Activated CD4-positive, CD25-positive, alpha-beta regulatory T cell treated with anti-CD3 and anti-CD28 coated beads, Interleukin-2, amount 50 U/mL, for 24 hours (primary cell): Measurements from ENCODE around the gene PLB1.
"Not testable (repeated sequence)": the region's sequence is repeated elsewhere in the genome, so short reads cannot be mapped to it uniquely, and the experiment has no call there.

Experiments
- ATAC-seq, 2 donors: fragments of 150-1000 bp; cut with Tn5 transposase; one replicate each; pipeline ENCODE4 v1.10.0; 2021; ENCODE audit warnings: mild to moderate bottlenecking in 1 of 2, moderate library complexity in 1 of 2

PLB1 gene

DNA sequence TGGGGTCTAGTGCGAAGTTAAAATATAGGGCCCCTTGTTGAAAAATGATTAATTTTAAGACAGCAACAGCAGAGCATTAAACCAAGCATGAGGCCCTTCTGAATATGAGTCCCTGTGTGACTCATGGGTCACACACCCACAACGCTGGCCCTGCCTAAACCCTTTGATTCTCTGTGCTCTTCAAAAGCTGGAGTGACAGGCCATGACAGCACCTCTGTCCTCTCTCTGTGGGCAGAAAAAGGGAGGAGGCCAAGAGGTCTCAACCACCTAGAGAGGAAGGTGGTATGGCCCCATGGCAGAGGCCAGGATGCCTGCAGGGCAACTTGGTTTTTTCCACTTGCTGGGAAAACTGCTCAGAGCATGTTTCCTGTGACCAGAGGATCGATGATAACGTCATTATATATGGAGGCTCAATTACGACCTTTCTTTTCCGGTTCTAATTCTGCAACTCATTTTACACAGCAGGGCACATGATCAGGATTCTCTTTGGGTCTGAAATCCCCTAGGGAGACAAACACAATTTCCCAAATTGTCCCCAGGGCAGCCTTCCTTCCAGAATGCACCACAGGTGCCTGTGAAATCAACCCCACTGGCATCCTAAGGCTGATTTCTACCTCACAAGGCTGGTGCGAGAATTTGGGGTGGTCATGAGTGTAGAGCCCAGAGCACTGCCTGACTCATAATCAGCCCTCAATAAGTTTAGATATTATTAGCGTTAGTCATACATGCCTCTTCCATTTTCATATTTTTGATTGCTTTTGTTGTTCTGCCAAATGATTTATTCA lies 153.8 kb downstream of the PLB1 start:
- ATAC-seq: peak; percentile 95 to 97

DNA sequence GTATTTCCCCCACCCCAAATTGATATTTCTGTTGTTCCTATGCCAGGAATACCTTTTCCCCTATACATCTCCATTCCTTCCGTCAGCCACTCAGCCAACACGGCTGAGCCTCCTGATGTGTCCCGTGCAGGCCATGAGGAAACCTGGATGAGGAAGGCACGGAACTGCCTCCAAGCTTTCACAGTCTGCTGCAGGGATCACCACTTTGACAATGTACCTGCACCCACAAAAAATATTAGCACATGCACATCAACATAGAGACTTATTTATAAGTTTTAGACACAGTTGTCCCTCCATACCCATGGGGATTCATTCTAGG lies 154.4 kb downstream of the PLB1 start:
- ATAC-seq: no peak

DNA sequence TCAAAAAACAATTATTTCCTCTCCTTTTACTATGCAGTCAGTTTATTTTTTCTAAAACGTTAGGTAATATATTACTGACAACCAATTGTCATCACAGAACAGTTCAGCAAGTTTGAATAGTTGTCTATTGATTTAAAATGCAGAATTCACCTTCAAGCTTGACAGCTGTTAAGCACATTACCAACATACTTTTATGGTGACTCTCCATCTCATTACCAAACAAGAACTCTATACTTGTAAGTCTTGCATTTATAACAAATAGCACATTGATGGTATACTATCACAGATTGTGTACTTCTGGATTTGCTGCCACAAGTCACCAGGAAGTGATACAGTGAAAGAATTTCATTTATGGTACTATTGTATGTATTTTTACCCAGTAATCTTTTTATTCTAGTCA lies 156.4 kb downstream of the PLB1 start:
- no peak for ATAC-seq

DNA sequence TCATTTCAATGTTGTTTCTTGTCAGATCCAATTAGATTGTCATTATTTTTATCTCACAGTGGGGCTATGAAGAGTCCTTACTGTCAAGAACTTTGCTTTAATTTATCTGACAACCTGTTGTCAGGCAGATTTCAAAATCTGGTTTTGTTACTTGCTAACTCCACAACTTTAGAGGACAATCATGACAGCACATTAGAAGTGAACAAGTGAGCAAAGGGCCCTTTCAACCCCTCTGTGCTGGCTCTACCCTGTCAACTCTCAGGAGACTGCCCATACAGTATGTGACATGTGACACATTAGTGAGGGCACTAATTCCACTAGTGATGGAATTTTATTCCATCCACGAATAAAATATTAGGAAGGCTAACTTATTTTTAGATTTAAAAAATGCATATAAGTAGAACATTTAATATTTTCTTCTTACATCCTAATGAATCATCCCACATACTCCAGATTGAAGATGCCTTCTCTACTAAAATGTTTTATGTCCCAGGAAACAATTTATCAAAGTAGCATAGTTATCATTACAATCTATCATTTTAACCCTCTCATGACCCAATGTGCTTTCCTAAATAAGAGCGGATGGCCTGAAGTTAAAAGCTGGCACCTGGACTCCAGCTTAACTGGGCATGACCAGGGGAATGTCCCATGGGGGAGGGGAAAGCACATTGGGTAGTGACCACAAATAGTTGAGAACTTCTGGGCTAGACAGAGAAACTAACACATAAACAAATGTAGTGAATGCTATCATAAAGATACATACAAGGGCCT lies 158.2 kb downstream of the PLB1 start:
- ATAC-seq: no peak

DNA sequence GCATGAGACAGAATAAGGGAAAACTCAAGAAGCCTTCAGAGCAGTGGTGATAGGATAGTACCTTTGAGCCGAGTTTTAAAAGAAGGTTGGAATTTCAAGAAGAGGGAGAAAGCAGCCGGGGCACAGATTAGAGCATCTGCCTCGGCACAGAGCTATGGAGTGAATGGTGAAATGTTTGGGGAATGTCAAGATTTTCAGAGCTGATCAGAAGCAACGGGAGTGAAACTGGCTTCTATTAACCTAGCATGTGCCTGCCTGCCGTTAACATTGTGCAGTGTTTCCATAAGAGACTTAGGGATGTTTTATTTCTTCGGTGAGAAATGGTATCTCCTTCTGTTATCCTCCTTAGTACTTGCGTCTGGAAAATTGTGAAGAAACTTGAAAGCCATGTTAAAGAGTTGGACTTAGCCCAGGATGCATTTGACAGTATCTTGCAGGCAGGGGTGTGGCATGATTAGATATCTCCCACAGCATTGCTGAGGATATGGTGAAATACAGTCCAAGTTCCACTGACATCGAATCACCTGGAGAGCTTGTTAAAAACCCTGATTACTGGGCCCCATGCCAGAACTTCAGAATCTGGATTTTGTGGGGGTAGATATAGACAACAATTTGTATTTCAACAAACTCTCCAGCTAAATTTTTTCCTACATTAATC lies 158.9 kb downstream of the PLB1 start:
- ATAC-seq: no peak

DNA sequence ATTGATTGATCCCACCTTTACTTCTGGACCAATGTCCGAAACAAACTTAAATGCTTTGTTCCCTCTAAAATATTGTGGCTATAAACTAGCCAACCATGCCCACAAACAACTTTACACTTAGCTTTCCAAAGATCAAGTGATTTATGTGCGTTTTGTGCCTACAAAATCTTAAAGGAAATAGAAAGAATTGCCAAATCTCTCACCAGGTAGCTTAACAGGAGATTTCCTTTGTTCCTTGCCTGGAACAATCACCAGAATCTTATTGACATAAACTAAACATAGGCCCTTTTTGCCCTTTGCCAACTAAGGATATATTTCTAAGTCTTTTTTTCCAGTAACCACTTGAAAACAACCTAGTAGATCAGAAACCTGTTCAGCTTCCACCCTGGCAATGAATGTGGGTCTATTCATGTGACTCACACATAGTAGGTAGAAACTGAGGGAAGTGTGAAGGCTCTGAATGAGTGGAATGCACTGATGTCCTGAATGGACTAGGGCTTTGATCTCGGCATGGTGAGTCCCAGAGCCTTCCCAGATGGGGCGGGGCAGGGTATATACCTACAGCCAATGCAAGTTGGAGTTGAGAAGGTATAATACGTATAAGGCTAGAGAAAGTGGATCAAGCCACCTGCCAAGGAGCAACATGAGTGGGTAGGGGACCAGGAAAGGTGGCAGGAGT lies 161.2 kb downstream of the PLB1 start:
- peak in 1 of 2 donors; percentile 55 for ATAC-seq

DNA sequence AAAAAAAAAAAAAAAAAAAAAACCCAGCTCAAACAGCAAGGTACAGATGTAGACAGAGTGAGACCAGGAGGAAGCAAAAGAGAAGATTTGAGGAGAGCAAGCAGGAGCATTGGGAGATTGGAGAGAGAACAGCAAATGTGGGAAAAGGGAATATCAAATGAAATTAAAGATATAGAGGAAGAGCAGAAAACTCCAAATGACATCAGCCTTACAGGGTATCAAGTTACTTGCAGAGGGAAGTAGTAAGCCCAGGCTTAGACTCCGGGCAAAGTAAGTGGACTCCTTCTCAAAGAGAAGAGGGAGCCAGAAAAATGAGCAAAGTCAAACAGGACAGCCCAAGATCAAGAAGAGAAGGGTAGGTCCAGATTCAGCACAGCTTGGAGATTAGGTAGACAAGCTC lies 162.5 kb downstream of the PLB1 start:
- ATAC-seq: no peak

DNA sequence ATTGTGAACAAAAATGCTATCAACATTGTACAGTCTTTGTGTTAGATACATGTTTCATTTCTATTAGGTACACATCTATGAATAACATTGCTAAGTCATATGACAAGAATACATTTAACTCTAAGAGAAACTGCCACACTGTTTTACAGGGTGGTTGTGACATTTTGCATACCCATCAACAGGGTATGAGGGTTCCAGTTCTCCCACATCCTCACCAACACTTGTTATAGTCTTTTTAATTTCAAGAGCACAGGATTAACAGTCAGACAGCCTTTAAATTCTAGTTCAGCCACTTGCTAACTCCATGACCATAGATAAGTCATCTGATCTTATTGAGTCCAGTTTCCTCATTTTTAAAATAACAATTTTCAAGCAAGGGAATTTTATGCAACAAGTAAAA lies 163.3 kb downstream of the PLB1 start:
- ATAC-seq: no peak

DNA sequence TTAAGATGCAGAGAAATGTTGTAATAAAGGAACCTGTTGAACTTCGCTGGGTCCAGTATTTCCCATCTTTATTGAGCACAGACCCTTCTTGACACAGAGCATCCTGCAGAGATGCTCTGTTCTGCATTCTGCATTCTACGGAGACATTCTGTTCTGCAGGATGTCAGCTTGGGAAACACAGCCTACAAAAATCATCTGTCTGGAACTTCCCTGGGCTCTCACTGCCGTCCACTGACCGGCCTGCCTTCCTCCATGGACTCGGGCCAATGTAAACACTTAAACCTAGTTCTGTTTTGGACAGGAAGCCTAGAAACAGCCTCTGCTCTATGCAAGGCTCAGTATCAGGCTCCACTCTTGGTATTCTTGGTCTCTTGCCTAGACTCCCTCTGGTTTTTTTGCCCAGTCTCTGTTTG lies 165.7 kb downstream of the PLB1 start:
- no peak for ATAC-seq

DNA sequence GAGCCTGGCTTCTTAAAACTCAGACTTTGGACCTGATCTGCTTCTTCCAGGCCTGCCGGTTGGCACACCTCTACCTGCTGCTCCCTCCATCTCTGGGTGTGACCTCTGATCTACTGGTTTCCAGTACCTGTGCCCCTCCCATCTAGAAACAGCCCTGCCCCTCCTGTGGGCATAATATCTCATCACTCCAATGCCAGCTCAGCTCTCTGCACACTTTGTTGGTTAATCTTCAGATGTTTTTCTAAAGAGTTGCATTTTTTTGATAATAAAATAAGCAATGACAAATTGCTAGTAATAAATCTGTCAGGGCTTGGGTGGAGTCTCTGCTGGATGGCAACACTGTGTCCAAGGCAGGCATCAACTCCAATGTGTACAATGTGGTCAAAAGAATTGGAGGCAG lies 166.2 kb downstream of the PLB1 start:
- ATAC-seq: no peak

DNA sequence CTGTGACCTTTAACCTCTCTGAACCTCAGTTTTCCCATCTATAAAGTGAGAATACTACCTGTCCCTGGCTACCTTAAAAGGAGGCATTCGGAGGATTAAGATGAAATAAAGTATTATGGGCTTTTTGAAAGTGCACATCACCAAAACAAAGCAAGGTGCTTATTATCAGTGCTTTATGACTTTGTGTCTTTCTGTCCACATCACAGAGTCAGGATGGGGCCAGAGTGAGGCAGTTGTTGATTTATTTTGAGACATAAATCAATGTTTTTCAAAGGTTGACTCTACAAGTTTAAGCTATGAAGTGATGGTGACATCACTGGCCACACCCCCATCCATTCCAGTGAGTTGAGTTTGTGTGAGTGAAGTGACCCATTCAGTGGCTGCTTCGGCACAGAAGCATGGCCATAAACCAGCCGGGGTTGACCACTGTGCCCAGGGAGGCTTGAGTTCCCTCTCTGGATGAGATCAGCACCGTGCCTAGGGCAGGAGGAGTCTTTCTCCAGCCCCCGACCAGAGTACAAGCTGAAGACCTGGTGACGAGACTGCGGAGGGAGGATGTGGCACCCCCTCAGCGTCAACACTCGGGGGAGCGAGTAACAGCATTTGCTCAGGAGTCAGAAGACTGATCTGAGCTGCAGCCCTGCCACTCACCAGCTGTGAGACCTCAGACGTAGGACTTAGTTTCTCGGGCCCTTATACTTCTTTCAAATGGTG lies 166.8 kb downstream of the PLB1 start:
- no peak for ATAC-seq

DNA sequence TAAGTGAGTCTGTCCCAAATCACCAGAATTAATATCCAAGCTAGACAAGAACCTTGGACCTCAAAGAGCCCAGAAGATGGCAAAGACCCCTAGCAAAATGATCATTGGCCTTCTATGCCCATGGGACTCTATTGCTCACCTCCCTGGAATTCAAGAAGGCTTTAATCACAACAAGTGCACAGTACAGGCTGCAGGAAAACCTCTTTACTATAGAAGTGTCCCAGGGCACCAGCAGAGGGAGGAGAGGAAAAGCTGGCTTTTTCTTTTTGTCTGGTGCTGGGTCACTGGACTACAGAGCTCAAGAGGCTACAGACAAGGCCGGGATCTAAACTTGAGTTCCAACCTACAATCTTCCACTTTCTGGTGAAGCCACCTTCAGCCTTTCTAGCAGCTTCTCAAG lies 167.5 kb downstream of the PLB1 start:
- no peak for ATAC-seq

DNA sequence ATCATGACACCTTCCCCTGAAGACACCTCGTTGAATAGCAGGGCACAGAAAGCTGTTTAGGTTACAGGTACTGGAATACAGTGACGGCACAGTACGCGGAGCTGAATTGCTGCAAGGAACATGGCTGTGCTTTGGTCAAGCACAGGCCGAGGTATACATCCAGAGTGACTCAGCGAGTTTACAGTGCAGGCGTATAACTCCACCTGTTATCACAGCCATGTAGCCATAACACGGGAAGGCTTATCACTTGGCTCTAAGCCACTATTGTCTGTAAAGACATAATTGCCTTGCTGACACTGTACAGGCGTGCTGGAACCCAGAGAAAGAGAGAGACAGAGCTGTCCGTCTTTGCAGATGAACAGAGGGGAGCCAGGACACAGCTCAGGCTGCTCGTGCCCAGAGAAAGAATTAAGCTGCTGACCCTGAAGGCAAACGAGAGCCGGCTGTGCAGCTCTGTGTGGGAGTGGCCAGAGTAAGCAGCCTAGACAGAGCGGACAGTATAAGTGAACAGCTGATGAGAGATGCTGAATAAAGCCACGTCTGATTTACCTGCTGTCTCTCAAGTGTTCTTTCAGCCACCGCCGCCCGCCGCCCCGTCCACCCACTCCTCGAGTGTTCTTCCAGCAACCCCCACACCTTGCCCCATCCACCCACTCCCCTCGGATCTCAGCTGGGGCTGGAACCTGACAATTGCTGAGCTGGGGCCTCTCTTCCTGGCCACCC lies 168.4 kb downstream of the PLB1 start:
- no peak for ATAC-seq

DNA sequence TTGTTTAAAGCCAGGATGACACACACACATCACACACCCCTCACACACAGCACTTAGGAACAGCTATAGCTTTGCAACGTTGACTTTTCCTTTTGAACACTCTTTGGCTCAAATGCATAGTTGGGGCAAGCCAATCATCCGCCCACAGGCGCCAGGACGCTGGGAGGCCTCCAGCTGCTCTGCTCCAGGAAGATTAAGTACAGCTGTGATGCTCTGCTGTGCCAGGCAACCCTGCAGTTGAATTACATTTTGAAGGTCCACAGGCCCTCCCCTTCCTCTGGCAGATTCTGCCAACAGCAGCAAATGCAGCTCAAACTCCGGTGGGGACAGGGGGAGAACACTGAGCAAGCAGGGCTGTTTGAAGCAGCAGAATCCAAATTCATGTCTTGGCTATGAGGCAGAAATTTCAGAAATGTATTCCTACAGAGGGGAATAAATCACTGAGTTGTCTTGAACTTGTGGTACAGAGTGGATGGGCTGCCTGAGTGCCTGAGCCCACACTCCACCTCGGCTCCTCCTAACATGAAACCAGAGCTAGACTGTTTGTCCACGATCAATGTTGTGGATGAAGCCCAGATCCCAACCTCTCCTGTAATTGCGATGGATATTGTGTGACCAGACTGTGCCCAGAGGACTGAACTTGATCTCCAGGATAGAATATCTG lies 169.3 kb downstream of the PLB1 start:
- ATAC-seq: no peak

DNA sequence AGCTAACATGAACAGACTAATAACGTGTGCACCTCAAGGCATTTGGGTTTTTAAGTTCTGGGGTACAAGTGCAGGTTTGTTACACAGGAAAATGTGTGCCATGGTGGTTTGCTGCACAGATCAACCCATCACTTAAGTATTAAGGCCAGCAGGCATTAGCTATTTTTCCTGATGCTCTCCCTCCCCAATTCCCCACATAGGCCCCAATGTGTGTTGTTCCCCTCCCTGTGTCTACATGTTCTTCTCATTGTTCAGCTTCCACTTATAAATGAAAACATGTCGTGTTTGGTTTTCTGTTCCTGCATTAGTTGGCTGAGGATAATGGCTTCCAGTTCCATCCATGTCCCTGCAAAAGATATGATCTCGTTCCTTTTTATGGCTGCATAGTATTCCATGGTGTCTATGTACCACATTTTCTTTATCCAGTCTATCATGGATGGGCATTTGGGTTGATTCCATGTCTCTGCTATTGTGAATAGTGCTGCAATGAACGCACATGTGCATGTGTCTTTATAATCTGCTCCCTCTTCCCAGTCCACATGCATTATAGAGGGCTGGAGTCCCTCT lies 170.0 kb downstream of the PLB1 start:
- not testable (repeated sequence) for ATAC-seq

DNA sequence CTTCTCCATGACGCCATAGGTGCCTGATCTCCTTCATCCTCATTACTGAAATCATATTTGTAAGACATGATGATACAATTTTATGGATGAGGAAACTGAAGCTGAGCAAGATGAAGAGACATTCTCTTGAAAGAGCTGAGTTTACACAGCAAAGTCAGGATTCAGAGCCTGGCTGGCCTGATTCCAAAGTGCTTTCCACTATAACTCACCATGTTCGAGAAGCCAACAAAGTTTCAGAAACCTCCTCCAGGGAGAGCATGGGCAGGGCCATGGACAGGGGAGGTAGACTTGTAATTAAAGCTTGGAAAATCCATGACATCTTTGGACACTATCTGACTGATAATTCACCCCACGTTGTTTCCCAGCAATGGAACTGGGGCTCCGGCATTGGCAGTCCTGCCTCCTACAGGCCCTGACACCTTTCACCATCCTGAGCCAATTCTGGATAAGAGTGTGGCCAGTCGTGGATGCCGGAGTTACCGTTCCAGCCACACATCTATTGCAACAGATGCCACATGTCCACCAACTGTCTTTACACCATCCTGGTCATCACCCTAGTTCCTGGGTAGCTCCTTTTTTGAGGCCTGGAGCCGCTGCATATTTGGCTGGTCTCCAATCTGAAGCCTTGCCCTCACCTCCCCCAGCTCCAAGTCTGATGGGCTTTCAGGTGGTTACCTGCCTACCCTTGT lies 170.8 kb downstream of the PLB1 start:
- ATAC-seq: no peak

DNA sequence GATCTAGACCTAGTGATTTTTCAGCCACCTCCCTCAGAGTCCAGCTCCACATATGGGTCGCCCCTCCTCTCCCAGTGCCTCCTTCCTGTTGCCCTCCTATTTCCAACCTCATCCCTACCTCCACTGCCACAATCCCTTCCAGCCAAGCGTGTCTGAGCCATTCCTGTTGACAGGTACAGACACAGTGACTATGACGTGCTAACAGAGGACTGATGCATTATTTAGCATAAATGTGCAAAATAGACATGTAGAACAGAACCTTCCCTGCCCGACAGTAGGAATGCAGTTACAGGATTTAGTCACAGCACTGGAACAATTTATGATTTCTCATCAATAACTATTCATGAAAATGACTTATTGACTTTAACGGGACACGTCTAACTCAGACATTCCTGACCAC lies 171.4 kb downstream of the PLB1 start:
- ATAC-seq: no peak

DNA sequence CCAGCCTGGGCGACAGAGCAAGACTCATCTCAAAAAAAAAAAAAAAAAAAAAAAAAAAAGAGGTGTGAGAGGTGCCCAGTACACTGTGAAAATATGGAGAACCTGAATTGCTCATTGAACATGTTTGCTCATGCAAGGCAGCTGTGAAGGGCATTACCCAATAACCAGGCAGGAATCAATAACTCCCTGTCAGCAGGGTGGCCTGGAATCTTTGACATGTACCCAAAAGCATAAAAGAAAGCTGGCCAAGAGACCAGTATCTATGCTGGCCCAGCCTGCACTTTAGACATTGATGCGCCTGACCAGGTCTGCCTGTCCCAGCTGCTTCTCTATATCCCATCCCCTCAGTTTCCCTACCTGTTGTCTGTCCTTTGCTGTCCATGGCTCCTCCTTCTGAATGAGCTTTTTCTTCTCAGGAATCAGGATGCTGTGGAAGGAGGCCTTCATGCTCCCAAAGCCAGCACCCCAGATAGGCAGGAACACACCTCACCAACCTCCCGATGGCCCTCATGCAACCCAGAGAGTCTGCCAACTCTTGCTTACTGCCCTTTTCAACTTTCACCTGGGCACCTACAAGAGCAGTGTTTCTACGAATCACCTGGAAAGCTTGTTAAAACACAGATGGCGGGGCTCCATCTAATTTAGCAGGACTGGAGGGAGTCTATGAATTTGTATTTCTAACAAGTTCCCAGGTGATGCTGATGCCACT lies 172.4 kb downstream of the PLB1 start:
- no peak for ATAC-seq

DNA sequence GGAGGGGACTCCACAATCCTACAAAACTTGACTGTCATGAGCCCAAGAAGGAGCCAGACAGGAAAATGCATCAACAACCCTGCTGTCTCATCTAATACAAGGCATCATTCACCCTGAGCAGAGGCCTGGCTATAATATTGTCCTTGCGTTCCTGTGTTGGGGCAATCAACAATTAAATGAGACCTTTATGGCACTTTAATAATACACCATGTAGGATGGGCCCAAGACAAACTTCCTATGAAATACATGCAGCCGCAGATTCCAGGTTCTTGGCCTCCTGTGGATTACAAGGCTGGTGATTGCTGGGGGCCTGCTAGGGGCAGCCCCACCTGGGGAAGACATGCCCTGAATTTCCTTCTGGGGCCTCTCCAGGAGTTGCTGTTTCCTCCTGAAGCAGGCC lies 173.0 kb downstream of the PLB1 start:
- no peak for ATAC-seq

DNA sequence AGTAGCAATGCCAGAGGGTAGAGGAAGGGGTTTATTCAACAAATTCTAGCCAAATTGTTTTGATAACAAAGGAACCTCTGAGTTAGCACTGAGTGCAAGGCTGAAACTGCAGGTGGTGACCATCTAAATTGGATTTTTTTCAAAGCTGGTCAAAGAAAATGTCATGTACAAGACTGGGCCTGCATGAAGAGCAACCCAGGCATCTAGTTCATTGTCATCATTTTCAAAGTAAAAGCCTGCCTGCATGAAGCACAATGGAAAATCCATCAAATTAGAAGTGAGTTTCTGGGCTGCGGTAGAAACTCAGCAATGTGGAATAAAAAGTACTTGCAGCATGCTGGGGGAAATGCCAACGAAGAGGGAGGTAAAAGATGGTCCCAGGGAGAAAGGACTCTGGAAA lies 175.0 kb downstream of the PLB1 start:
- no peak for ATAC-seq
